Epithelial cell of esophagus (primary cell): ENCODE data around the gene SRP9.
A peak's percentile ranks its signal among the peaks of the same experiment; 100 is the strongest.
"Not testable (repeated sequence)": the region's sequence is repeated elsewhere in the genome, so short reads cannot be mapped to it uniquely, and the experiment has no call there.

ENCODE experiments used
- DNase-seq: peaks from one replicate; pipeline ENCODE4 v3.0.0; 2010; ENCODE audit warnings: low read depth
- H3K4me3 ChIP-seq: 2 replicates; pipeline ENCODE4 v1.5.1; 2011; ENCODE audit warnings: mild to moderate bottlenecking, low read length, control low read depth
- TF ChIP-seq, protein P1 (sequence below): IDR thresholded peaks from 2 replicates; pipeline ENCODE4 v1.5.1; 2011; ENCODE audit warnings: low read depth, mild to moderate bottlenecking, low read length, control low read depth, inconsistent platforms; ENCODE audit not compliant: insufficient read depth; ENCODE audit errors: missing control alignments

SRP9 gene

GRCh38 chr1:225754940-225755641, 22.5 kb upstream of the SRP9 start:
- TF ChIP-seq, protein P1, sequence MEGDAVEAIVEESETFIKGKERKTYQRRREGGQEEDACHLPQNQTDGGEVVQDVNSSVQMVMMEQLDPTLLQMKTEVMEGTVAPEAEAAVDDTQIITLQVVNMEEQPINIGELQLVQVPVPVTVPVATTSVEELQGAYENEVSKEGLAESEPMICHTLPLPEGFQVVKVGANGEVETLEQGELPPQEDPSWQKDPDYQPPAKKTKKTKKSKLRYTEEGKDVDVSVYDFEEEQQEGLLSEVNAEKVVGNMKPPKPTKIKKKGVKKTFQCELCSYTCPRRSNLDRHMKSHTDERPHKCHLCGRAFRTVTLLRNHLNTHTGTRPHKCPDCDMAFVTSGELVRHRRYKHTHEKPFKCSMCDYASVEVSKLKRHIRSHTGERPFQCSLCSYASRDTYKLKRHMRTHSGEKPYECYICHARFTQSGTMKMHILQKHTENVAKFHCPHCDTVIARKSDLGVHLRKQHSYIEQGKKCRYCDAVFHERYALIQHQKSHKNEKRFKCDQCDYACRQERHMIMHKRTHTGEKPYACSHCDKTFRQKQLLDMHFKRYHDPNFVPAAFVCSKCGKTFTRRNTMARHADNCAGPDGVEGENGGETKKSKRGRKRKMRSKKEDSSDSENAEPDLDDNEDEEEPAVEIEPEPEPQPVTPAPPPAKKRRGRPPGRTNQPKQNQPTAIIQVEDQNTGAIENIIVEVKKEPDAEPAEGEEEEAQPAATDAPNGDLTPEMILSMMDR, result no peak
- no peak overlapping the region for H3K4me3 ChIP-seq
- DNase-seq, result peak; percentile 40

- no peak for DNase-seq
- TF ChIP-seq, protein P1, result no peak
- no peak overlapping the region for H3K4me3 ChIP-seq
These were observed 21.8 kb upstream of the SRP9 start for GRCh38 chr1:225755671-225756319.

DNA sequence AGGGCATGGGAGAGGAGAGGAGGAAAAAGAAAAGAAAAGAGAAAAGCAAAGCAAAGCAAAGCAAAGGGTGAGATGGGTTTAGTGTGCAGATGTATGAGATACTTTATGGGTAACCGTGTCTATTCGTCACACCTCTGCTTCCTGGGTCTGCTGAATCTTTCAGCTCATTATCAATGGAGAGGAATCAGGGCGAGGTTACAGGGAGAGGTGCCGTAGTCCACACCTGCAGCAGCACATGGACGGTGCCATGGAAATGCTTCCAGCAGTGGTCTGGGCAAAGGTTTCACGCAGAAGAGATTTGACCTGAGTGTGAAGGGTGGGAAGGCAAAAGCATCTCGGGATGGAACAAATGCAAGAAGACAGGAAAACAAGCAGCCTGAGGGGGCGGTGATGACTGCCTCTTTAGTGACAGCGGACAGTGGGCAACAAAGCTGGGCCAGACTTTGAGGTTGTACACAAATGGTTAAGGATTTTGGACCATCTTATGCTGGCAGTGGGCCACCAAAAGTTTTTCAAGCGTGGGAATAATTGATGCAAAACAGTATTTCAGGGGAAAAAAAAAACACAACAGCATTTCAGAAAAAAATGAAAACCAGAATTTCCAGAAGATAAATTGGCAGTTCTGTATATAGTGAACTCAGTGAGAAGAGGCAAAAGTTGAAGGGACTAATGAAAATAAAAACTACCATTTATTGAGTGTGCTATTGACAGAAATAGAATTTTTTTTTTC, 19.5 kb upstream of the SRP9 start:
- TF ChIP-seq, protein P1, result no peak
- no peak overlapping the region for H3K4me3 ChIP-seq
- DNase-seq, result no peak

DNA sequence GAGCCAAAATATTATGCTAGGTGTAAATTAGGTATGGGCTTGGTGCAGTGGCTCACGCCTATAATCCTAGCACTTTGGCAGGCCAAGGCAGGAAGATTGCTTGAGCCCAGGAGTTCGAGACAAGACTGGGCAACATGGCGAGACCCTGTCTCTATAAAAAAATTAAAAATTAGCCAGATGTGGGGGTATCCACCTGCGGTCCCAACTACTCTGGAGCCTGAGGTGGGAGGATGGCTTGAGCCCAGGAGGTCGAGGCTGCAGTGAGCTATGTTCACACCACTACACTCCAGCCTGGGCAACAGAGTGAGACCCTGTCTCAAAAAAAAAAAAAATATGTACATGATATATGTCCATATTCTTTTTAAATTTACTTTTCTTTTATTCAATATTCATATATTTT, 17.7 kb upstream of the SRP9 start:
- H3K4me3 ChIP-seq, DNase-seq: not testable (repeated sequence)

DNA sequence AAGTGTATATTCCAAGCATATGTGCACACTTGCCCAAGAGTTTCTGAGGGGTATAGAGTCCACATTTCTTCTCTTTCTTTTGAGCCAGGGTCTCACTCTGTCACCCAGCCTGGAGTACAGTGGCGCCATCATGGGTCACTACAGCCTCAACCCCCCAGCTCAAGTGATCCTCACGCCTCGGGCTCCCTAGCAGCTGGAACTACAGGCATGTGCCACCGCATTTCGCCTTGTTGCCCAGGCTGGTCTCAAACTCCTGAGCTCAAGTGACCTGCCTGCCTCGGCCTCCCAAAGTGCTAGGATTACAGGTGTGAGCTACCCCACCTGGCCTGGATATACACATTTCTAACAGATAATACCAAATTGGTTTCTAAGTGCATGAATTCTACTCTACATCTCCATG, 17.1 kb upstream of the SRP9 start:
- H3K4me3 ChIP-seq, result no peak overlapping the region
- DNase-seq, result no peak
- TF ChIP-seq, protein P1, result no peak

DNA sequence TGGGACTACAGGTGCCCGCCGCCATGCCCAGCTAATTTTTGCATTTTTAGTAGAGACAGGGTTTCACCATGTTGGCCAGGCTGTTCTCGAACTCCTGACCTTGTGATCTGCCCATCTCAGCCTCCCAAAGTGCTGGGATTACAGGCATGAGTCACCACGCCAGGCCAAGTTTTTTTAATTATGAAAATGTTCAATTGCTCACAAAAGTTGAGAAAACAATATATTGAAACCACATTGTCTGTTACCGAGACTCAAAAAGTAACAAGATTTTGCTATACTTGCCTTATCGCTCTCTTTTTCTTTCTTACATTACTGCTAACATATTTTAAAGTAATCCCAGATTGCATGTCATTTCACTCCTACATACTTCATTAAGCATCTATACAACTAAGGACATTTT, 16.2 kb upstream of the SRP9 start:
- H3K4me3 ChIP-seq, DNase-seq: not testable (repeated sequence)

DNA sequence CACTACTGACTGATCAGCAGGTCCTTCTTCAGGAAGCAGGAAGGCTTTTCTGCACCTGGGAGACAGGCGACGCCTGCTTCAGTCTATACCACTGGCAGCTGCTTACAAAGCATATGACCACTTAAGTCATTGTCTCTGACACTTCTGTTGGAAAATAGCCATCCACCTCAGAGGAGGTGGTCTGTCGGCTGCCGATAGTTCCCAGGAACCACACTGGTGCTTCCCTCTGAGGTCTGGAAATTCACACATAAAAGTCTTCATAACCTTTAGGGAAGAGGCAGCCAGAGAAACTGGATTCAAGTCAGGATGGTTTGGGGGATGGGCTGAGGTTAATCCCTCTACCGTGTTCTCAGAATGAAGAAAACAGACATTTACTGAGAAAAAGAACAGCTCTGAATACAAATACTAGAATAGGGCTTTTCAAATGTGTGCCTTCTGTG, 15.6 kb upstream of the SRP9 start:
- no peak overlapping the region for H3K4me3 ChIP-seq
- TF ChIP-seq, protein P1, result no peak
- peak; percentile 40 for DNase-seq
